G401.6 (cell line): ENCODE data around the gene IPO8.

ENCODE experiments used
- FAIRE-seq: peaks from 2 replicates; lab custom pipeline; 2012; peaks lifted over from hg19 to GRCh38; lab: Jason Lieb, UNC

The IPO8 gene

GRCh38 chr12:30695199-30696102 lies at the start of gene IPO8:
IPO8 (minus strand) TSS chr12:30695869; CDS start chr12:30695647, 222 bp downstream.
- peak; percentile 94 for FAIRE-seq

- no peak for FAIRE-seq
Observed at GRCh38 chr12:30744321-30744720, 48.7 kb upstream of the IPO8 start.

- no peak for FAIRE-seq
Observed at GRCh38 chr12:30740274-30740673, 44.6 kb upstream of the IPO8 start.

- no peak for FAIRE-seq
Observed at GRCh38 chr12:30739020-30739419, 43.4 kb upstream of the IPO8 start.

- no peak for FAIRE-seq
Observed at GRCh38 chr12:30732954-30733637, 37.4 kb upstream of the IPO8 start.

- FAIRE-seq: no peak
Observed at GRCh38 chr12:30730011-30730410, 34.3 kb upstream of the IPO8 start.

GRCh38 chr12:30729547-30729946 lies 33.9 kb upstream of the IPO8 start:
- no peak for FAIRE-seq

- no peak for FAIRE-seq
Observed at GRCh38 chr12:30726647-30727046, 31.0 kb upstream of the IPO8 start.

GRCh38 chr12:30725739-30726138 lies 30.1 kb upstream of the IPO8 start:
- no peak for FAIRE-seq

- FAIRE-seq: no peak
Observed at GRCh38 chr12:30719060-30719459, 23.4 kb upstream of the IPO8 start.

GRCh38 chr12:30707613-30708342 lies 12.1 kb upstream of the IPO8 start:
- no peak for FAIRE-seq

GRCh38 chr12:30706476-30706875 lies 10.8 kb upstream of the IPO8 start:
- FAIRE-seq: no peak

GRCh38 chr12:30701056-30701455 lies 5.4 kb upstream of the IPO8 start:
- FAIRE-seq: no peak

GRCh38 chr12:30700216-30700900 lies 4.7 kb upstream of the IPO8 start:
- no peak for FAIRE-seq

- no peak for FAIRE-seq
Observed at GRCh38 chr12:30698346-30698745, 2.7 kb upstream of the IPO8 start.

- FAIRE-seq: no peak
Observed at GRCh38 chr12:30696943-30697342, 1.3 kb upstream of the IPO8 start.

GRCh38 chr12:30696486-30696885 lies 817 bp upstream of the IPO8 start:
- no peak for FAIRE-seq

GRCh38 chr12:30696103-30696408 lies 387 bp upstream of the IPO8 start:
- no peak for FAIRE-seq

GRCh38 chr12:30694412-30695198 lies 1.1 kb downstream of the IPO8 start:
- FAIRE-seq: no peak

- FAIRE-seq: no peak
Observed at GRCh38 chr12:30692470-30692869, 3.2 kb downstream of the IPO8 start.

GRCh38 chr12:30691122-30691879 lies 4.4 kb downstream of the IPO8 start:
- FAIRE-seq: no peak
